LNCAP (cell line): ENCODE results near the gene DNAH10.
A peak's percentile ranks its signal among the peaks of the same experiment; 100 is the strongest.

Experiments used
- CTCF ChIP-seq: fragments of 450-650 bp; IDR thresholded peaks from 2 replicates; pipeline ENCODE4 v1.5.1; 2017; ENCODE audit warnings: mild to moderate bottlenecking

The DNAH10 gene

GRCh38 chr12:123799227-123799626 lies 37.1 kb downstream of the DNAH10 start:
- no peak for TF ChIP-seq CTCF

GRCh38 chr12:123801573-123802178 lies 39.6 kb downstream of the DNAH10 start:
- peak; percentile 78 for TF ChIP-seq CTCF

- TF ChIP-seq CTCF = no peak
Observed at GRCh38 chr12:123805173-123805572, 43.1 kb downstream of the DNAH10 start.

GRCh38 chr12:123807002-123807401 lies 44.9 kb downstream of the DNAH10 start:
- TF ChIP-seq CTCF = no peak

GRCh38 chr12:123807670-123808069 lies 45.6 kb downstream of the DNAH10 start:
- no peak for TF ChIP-seq CTCF

- peak; percentile 36 for TF ChIP-seq CTCF
Observed at GRCh38 chr12:123808167-123808566, 46.1 kb downstream of the DNAH10 start.

- TF ChIP-seq CTCF = no peak
Observed at GRCh38 chr12:123813349-123813748, 51.2 kb downstream of the DNAH10 start.

- no peak for TF ChIP-seq CTCF
Observed at GRCh38 chr12:123815968-123816367, 53.9 kb downstream of the DNAH10 start.
